ENCODE data around the gene ALLC. TPM values are rescaled to one million over a fixed set of nuclear protein-coding genes. Genes with fewer than 3 reads are reported as not detected.

Gene ALLC
- total RNA-seq, 6 experiments from 2014 or later = not detected

DNA sequence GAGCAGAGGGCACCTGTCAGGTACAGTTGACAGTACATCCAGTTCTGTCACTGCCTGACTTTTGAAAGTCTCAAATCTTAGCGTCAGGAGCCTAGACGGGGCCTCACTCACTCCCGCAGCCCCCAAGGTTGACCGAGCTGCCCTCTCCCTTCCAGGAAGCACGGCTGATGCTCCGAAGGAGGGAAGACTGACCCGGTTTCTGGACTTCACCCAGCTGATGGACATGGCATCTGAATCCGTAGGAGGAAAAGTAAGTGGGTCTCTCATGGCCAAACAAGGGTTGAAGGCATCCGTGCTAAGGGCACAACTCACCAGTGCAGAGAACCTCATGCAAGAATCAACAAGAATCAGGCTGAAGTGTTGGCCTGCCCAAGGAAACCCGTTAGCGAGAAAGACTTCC is 12.9 kb downstream of the ALLC start:
- Mint-ChIP-seq H3K4me1 (ENCODE audit: low read depth) (peaks cover 6% of the 10 kb centered on the region), H3K27ac (no peak overlapping the region), H3K9me3 (no peaks in the 10 kb centered on the region), H3K4me3 (no peak overlapping the region), H3K27me3 (ENCODE audit: insufficient read depth) (peaks cover 21% of the 10 kb centered on the region), H3K36me3 (ENCODE audit: low read depth) (no peaks in the 10 kb centered on the region)
- TF ChIP-seq, protein P1, sequence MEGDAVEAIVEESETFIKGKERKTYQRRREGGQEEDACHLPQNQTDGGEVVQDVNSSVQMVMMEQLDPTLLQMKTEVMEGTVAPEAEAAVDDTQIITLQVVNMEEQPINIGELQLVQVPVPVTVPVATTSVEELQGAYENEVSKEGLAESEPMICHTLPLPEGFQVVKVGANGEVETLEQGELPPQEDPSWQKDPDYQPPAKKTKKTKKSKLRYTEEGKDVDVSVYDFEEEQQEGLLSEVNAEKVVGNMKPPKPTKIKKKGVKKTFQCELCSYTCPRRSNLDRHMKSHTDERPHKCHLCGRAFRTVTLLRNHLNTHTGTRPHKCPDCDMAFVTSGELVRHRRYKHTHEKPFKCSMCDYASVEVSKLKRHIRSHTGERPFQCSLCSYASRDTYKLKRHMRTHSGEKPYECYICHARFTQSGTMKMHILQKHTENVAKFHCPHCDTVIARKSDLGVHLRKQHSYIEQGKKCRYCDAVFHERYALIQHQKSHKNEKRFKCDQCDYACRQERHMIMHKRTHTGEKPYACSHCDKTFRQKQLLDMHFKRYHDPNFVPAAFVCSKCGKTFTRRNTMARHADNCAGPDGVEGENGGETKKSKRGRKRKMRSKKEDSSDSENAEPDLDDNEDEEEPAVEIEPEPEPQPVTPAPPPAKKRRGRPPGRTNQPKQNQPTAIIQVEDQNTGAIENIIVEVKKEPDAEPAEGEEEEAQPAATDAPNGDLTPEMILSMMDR (IDR thresholded peaks at IDR 0.05) = no peak
- no peak for DNase-seq

DNA sequence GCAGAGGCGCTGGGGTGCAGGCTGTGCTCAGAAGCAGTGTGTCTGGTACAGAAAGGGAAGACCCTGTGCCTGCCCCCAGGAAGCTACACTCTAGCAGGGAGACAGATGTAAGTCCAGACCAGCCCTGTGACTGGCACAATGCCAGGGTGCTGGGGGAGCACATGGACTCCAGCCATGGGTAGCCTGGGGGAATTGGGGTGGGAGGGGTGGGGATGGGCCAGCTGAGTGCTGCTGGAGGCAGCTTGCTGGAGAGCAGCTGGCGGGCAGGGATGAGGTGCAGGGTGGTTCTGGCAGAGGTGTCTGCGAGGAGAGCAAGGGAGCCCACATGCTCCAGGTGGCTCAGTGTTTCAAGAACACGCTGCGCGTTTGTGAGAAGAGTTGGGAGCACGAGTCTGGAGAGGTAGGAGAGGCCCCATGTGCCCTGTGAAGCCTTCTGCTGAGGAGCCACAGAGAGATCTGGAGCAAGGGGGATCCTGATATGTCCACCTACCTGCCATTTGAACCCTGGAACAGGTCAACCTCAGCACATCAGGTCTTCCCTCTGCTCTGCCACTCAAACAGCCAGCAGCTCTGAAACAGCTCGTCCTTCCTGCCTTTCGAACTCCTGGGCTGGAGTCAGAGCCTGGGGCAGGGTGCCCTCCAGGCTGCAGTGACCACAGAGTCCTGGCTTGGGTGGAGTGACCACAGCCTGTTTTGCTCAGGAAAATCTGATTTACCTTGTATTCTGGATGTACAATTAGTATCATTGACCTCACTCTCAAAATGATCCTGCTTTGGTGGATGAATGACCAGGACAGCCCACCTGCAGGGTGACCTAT is 15.1 kb downstream of the ALLC start:
- TF ChIP-seq, protein P1 (IDR thresholded peaks at IDR 0.05) = no peak
- DNase-seq = no peak
- H3K4me3 Mint-ChIP-seq = no peak overlapping the region
- no peaks in the 10 kb centered on the region; the same call in 1 of the 2 replicates for H3K9me3 Mint-ChIP-seq
- H3K27me3 Mint-ChIP-seq (ENCODE audit: insufficient read depth) = peaks cover 15% of the 10 kb centered on the region
- H3K27ac Mint-ChIP-seq = no peak overlapping the region
- H3K36me3 Mint-ChIP-seq (ENCODE audit: low read depth) = no peaks in the 10 kb centered on the region
- no peaks in the 10 kb centered on the region for H3K4me1 Mint-ChIP-seq (ENCODE audit: low read depth)

DNA sequence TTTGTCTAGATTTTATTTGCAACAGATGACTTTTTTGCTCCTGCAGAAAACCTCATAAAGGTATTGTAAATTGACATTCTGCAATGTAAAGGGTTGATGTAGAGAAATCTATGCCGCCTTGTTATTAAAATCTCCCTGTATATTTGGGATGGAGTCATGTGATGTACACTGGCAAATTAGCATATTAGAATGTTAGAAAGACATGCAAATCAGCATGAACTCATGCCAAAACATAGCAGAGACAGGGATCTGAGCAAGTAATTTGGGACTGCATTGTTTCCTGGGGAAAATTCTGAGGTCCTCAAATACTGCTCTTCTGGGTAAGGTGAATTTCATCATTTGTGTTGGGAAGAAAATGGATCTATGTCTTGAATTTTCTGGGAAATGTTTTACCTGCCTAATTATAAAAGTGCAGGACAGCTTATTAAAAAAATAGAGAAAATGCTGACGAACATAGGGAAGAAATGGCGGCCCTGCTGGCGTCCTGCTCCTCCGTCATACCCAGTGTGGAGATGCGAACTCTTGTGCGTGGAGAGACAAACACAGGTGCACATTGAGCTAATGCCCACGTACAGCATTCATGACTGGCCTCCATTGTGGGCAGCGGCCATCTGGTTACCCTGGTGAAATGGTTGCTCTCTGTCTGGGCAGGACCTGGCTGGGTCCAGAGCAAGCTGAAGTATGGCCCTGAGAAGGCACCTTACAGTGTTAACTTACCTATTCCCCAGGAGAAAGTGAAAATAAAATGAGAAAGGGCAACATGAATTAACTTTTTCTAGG is 16.3 kb downstream of the ALLC start:
- Mint-ChIP-seq H3K36me3 (ENCODE audit: low read depth) (no peaks in the 10 kb centered on the region), H3K9me3 (no peaks in the 10 kb centered on the region; the same call in 1 of the 2 replicates), H3K4me3 (no peak overlapping the region), H3K27ac (no peak overlapping the region), H3K27me3 (ENCODE audit: insufficient read depth) (peaks cover 19% of the 10 kb centered on the region), H3K4me1 (ENCODE audit: low read depth) (no peaks in the 10 kb centered on the region)
- TF ChIP-seq, protein P1 (IDR thresholded peaks at IDR 0.05) = no peak
- no peak for DNase-seq

DNA sequence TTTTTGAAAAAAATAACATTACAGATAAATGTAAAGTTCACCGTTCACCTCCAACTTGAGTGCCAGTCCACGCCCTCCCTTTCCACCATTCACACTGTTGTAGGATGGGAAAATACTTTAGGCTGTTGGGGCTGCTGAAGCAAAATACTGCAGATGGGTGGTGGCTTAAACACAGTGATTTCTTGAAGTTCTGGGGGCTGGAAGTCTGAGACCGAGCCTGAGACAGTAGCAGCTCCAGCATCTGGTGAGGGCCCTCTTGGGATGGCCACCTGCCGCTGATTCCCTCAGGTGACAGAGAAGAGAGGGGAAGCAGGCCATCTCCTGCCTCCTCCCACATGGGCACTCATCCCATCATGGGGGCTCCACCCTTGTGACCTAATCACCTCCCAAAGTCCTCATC is 17.7 kb downstream of the ALLC start:
- no peak overlapping the region for H3K4me3 Mint-ChIP-seq
- TF ChIP-seq, protein P1 (IDR thresholded peaks at IDR 0.05) = no peak
- no peaks in the 10 kb centered on the region for H3K36me3 Mint-ChIP-seq (ENCODE audit: low read depth)
- peaks cover 17% of the 10 kb centered on the region for H3K27me3 Mint-ChIP-seq (ENCODE audit: insufficient read depth)
- H3K9me3 Mint-ChIP-seq = no peaks in the 10 kb centered on the region; the same call in 1 of the 2 replicates
- H3K27ac Mint-ChIP-seq = no peak overlapping the region
- DNase-seq = no peak
- H3K4me1 Mint-ChIP-seq (ENCODE audit: low read depth) = no peaks in the 10 kb centered on the region

DNA sequence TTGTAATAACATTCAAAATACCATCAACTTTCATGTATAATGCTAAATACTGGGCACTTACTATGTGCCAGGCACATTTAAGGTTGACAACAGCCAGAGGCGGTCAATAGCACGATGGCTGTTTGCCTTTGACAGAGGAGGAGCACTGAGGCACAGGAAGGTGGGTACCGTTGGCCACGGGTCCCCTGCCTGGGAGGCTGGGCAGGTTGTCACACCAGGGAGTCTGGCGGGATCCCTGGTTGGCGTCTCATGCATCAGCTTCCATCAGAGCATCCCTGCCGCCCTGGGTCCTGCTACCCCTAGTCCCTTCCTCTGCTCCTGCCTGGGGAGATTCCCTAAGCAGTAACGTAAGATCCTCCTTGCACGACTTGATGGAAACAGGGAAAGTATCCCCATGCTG is 19.4 kb downstream of the ALLC start:
- Mint-ChIP-seq H3K36me3 (ENCODE audit: low read depth) (no peaks in the 10 kb centered on the region), H3K27ac (no peak overlapping the region), H3K9me3 (no peaks in the 10 kb centered on the region; the same call in 1 of the 2 replicates), H3K4me1 (ENCODE audit: low read depth) (no peaks in the 10 kb centered on the region), H3K4me3 (no peak overlapping the region), H3K27me3 (ENCODE audit: insufficient read depth) (peaks cover 16% of the 10 kb centered on the region)
- DNase-seq = no peak
- TF ChIP-seq, protein P1 (IDR thresholded peaks at IDR 0.05) = no peak

All from HFFc6 (cell line).